H1 (cell line): ENCODE data around the gene HMGN3.

Experiments
- ASH2L ChIP-seq: fragments of 200-600, 300-600 bp; sonication (generic); IDR thresholded peaks from one replicate; pipeline ENCODE4 v1.7.1; 2017; ENCODE audit warnings: low read length
- CREB1 ChIP-seq: IDR thresholded peaks from 2 replicates; pipeline ENCODE4 v1.6.1; 2012; ENCODE audit warnings: inconsistent platforms
- CTCF ChIP-seq, 3 experiments: IDR thresholded peaks; 1 replicate in 2 of 3; 2 replicates in 1 of 3; pipeline versions ENCODE4 v1.5.1 to v1.6.1; 2011; ENCODE audit warnings: low read length in 3 of 3, mild to moderate bottlenecking in 3 of 3, inconsistent platforms in 2 of 3, low read depth in 1 of 3, moderate library complexity in 1 of 3; ENCODE audit not compliant: insufficient read depth in 1 of 3; ENCODE audit errors: control extremely low read depth in 1 of 3
- EP300 ChIP-seq, 2 experiments: IDR thresholded peaks; 1 replicate in 1 of 2; 2 replicates in 1 of 2; pipeline ENCODE4 v1.6.1; 2011 to 2012; ENCODE audit warnings: low read depth in 2 of 2, low read length in 2 of 2, mild to moderate bottlenecking in 2 of 2, borderline replicate concordance in 1 of 2, inconsistent platforms in 1 of 2, moderate library complexity in 1 of 2
- EZH2 ChIP-seq: fragments of 200-600 bp; sonication (generic); IDR thresholded peaks from 2 replicates; pipeline ENCODE4 v1.7.1; 2012; ENCODE audit warnings: low read depth, mild to moderate bottlenecking, moderate library complexity, low read length, inconsistent platforms; ENCODE audit not compliant: severe bottlenecking
- MAFK ChIP-seq: IDR thresholded peaks from 2 replicates; pipeline ENCODE4 v1.6.1; 2012; ENCODE audit warnings: low read depth, mild to moderate bottlenecking, improper control_type of control experiment, low read length
- NANOG ChIP-seq: IDR thresholded peaks from 2 replicates; pipeline ENCODE4 v1.6.1; 2011; ENCODE audit warnings: low read length, low read depth, mild to moderate bottlenecking, inconsistent platforms; ENCODE audit not compliant: insufficient read depth, poor library complexity, severe bottlenecking
- POLR2A ChIP-seq, 2 experiments: IDR thresholded peaks; 1 replicate in 1 of 2; 2 replicates in 1 of 2; pipeline ENCODE4 v1.6.1; 2011; ENCODE audit warnings: low read depth in 2 of 2, low read length in 2 of 2, mild to moderate bottlenecking in 2 of 2; ENCODE audit errors: control extremely low read depth in 1 of 2
- SAP30 ChIP-seq: fragments of 300-600 bp; sonication (generic); IDR thresholded peaks from 2 replicates; pipeline ENCODE4 v1.7.1; 2012; ENCODE audit warnings: low read length, moderate library complexity, mild to moderate bottlenecking, inconsistent platforms; ENCODE audit not compliant: insufficient read depth, insufficient replicate concordance
- SP1 ChIP-seq: IDR thresholded peaks from 2 replicates; pipeline ENCODE4 v1.6.1; 2011; ENCODE audit warnings: low read depth, low read length
- TCF12 ChIP-seq: IDR thresholded peaks from 2 replicates; pipeline ENCODE4 v1.6.1; 2011; ENCODE audit warnings: low read depth, mild to moderate bottlenecking, low read length
- TF ChIP-seq, protein P1 (sequence below): IDR thresholded peaks from 2 replicates; pipeline ENCODE4 v1.6.1; 2012; ENCODE audit warnings: inconsistent platforms

- TF ChIP-seq EZH2 (no peak), CREB1 (no peak), CTCF (IDR thresholded peaks at IDR 0.05; ENCODE audit: control extremely low read depth in 1 of 3, insufficient read depth in 1 of 3, low read depth in 1 of 3, low read length in 3 of 3) (no peak), ASH2L (no peak), MAFK (no peak), POLR2A (IDR thresholded peaks at IDR 0.05; ENCODE audit: control extremely low read depth in 1 of 2, low read depth in 2 of 2, low read length in 2 of 2) (no peak), TCF12 (no peak), SAP30 (no peak), EP300 (IDR thresholded peaks at IDR 0.05; ENCODE audit: borderline replicate concordance in 1 of 2, low read depth in 2 of 2, low read length in 2 of 2) (no peak), SP1 (no peak), NANOG (no peak)
- TF ChIP-seq, protein P1, sequence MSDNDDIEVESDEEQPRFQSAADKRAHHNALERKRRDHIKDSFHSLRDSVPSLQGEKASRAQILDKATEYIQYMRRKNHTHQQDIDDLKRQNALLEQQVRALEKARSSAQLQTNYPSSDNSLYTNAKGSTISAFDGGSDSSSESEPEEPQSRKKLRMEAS, result no peak
These were observed 31.9 kb downstream of the HMGN3 start for GRCh38 chr6:79202556-79202955.
